ENCODE results near the gene CNOT6. TPM values are rescaled to one million over a fixed set of nuclear protein-coding genes. Genes with fewer than 3 reads are reported as not detected.

CNOT6 gene
- total RNA-seq, 4 donors from 2014 or later, result 14.0 to 21.0 (median 17.2) TPM

DNA sequence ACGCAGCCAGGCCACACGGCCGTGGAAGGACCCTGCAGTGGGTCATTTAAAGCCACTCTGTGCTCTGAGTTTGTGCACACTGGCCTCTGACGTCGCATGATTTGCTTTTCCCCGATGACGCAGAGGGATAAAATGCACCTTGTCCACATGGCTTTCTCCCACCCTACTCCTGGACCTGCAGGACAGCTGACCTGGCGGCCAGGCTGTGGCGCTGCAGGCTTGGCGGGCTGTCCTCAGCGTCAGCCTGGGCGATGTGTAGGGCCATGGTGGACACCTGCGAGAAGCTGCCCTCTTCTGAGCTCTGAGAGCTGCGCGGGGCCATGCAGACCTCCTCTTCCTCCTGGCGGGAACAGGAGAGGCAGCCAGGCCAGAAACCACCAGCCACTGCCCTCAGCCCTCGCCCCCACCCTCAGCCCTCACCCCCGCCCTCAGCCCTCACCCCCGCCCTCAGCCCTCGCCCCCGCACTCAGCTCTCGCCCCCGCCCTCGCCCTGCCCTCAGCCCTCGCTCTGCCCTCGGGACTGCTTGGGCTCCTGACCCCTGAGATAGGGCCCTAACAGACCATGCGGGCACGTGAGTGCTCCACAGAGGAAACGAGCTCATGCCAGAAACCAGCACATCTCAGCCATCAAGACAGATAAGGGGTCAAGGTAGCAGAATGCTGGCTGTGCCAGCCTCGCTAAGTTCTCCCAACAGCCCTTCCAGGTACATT lies 117.1 kb downstream of the CNOT6 start:
- intact Hi-C loops (cut with DNase I), result no loop called here
- H3K27ac ChIP-seq, result no peak overlapping the region
- peaks cover 0 to 2% of the 10 kb centered on the region in 2 donors for H3K36me3 ChIP-seq
- peaks cover 2 to 16% of the 10 kb centered on the region in 2 donors for H3K4me1 ChIP-seq
- H3K27me3 ChIP-seq, result no peaks in the 10 kb centered on the region
- H3K9me3 ChIP-seq, result no peaks in the 10 kb centered on the region
- no peak for DNase-seq
- TF ChIP-seq, protein P1, sequence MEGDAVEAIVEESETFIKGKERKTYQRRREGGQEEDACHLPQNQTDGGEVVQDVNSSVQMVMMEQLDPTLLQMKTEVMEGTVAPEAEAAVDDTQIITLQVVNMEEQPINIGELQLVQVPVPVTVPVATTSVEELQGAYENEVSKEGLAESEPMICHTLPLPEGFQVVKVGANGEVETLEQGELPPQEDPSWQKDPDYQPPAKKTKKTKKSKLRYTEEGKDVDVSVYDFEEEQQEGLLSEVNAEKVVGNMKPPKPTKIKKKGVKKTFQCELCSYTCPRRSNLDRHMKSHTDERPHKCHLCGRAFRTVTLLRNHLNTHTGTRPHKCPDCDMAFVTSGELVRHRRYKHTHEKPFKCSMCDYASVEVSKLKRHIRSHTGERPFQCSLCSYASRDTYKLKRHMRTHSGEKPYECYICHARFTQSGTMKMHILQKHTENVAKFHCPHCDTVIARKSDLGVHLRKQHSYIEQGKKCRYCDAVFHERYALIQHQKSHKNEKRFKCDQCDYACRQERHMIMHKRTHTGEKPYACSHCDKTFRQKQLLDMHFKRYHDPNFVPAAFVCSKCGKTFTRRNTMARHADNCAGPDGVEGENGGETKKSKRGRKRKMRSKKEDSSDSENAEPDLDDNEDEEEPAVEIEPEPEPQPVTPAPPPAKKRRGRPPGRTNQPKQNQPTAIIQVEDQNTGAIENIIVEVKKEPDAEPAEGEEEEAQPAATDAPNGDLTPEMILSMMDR (IDR thresholded peaks at IDR 0.05), result no peak
- TF ChIP-seq POLR2A (IDR thresholded peaks at IDR 0.05), result no peak
- 91 to 97% methylated on average over 24 to 29 of the region's 30 CpGs for WGBS, 2 donors
- H3K4me3 ChIP-seq (replicated peaks in 1 of 3), result no peak overlapping the region

DNA sequence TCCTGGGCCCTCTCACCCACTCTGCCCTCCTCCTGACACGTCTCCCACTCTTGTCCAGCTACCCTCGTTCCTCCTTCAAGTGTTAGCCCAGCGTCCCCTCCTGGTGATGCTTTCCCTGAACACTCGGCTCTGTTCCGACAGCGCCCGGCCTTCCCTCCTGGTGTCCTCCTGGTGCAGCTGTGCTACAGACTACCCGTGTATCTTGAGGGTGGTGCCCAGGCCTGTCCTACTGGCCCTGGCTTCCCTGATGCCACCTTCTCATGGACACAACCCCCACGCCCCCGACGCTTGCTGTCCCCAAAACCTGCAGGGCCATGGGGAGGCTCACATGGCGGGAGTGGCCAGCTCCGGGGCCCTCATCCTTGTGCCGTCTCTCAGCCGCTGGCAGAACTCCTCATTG lies 118.5 kb downstream of the CNOT6 start:
- WGBS, 2 donors, result 88 to 98% methylated on average over 13 to 15 of the region's 15 CpGs
- intact Hi-C loops (cut with DNase I), result no loop called here

DNA sequence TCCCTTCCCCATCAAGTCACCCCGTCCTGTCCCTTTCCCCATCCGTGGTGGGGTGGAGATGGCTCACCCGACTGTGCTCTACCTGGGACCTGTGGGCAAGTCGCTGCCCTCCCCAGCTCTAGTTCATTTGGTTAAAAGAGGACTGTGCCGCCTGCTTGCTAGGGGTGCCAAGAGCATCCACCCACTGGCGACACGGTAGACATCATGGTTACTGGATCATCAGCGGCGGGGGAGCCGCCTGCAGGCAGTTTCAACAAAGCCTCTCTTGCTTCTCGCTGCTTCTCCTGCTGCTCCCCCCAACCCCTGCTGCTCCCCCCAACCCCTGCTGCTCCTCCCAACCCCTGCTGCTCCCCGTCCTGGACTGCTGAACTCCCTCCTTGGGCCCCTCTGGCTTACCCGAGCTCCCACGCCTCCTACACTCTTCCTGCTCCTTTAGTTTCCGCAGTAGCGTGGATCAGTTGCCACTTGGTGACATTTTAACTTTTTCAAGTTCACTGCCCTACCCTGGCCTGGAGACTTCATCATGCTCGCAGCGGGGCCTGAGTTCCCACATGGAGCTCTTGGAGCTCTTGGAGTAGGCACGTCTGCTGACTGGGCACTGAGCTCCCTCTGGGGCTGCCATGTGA lies 119.1 kb downstream of the CNOT6 start:
- H3K27me3 ChIP-seq, result no peaks in the 10 kb centered on the region
- H3K36me3 ChIP-seq, result peaks cover 0 to 3% of the 10 kb centered on the region in 2 donors
- no peak for DNase-seq
- H3K4me1 ChIP-seq, result peaks cover 0 to 5% of the 10 kb centered on the region in 2 donors
- WGBS, 2 donors, result 86 to 94% methylated on average over 19 of the region's 19 CpGs
- H3K27ac ChIP-seq, result no peak overlapping the region
- no peaks in the 10 kb centered on the region for H3K9me3 ChIP-seq
- intact Hi-C loops (cut with DNase I), result no loop called here
- no peak for TF ChIP-seq POLR2A (IDR thresholded peaks at IDR 0.05)
- TF ChIP-seq, protein P1 (IDR thresholded peaks at IDR 0.05), result no peak
- H3K4me3 ChIP-seq (replicated peaks in 1 of 3), result no peak overlapping the region

More for the DNA sequence above, 118.5 kb downstream of the CNOT6 start:
- Histone ChIP-seq H3K36me3 (peaks cover 0 to 3% of the 10 kb centered on the region in 2 donors), H3K27ac (no peak overlapping the region), H3K4me1 (peaks cover 0 to 7% of the 10 kb centered on the region in 2 donors), H3K9me3 (no peaks in the 10 kb centered on the region), H3K27me3 (no peaks in the 10 kb centered on the region), H3K4me3 (replicated peaks in 1 of 3) (no peak overlapping the region)
- DNase-seq, result no peak
- TF ChIP-seq, protein P1 (IDR thresholded peaks at IDR 0.05), result no peak
- TF ChIP-seq POLR2A (IDR thresholded peaks at IDR 0.05), result no peak

DNA sequence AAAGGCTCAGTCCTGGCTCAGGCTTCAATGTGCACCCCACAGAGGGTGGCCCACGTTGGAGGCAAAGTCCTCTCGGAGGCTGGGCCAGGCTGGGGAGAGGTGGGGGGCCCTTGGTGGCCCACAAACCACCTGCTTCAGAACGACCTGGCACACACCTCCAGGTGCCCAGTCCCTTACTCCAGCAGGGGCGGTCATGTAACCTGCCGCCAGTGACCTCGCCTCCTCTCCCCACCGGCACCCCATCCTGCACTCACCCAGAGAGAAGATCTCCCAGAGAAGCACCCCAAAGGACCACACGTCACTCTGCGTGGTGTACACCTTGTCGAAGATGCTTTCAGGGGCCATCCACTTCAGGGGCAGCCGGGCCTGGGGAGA lies 119.6 kb downstream of the CNOT6 start:
- 85 to 87% methylated on average over 11 of the region's 11 CpGs for WGBS, 2 donors
- intact Hi-C loops (cut with DNase I), result no loop called here
- H3K4me1 ChIP-seq, result peaks cover 0 to 5% of the 10 kb centered on the region in 2 donors
- TF ChIP-seq, protein P1 (IDR thresholded peaks at IDR 0.05), result no peak
- TF ChIP-seq POLR2A (IDR thresholded peaks at IDR 0.05), result no peak
- DNase-seq, result no peak
- no peak overlapping the region for H3K4me3 ChIP-seq (replicated peaks in 1 of 3)
- peaks cover 0 to 3% of the 10 kb centered on the region in 2 donors for H3K36me3 ChIP-seq
- no peaks in the 10 kb centered on the region for H3K9me3 ChIP-seq
- H3K27ac ChIP-seq, result no peak overlapping the region
- H3K27me3 ChIP-seq, result no peaks in the 10 kb centered on the region

DNA sequence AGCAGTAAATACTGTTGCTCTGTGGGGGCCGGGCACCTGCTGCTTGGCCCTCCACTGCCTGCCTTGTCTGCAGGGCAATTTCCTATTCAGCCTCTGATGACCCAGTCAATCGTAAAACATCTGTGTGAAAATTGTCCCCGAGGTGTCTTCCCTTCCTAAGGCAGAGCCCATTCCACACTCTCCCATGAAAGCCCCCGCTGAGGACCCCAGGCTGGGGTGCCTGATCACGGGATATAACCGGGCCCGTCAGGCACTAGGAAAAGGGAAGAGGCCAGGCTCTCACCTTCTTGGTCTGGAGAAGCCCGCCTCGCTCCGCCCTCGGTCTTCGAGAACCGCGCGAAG lies 124.3 kb downstream of the CNOT6 start:
- no peak for DNase-seq
- 48 to 55% methylated on average over 4 to 14 of the region's 15 CpGs for WGBS, 2 donors
- Histone ChIP-seq H3K4me1 (peaks cover 0 to 6% of the 10 kb centered on the region in 2 donors), H3K9me3 (no peaks in the 10 kb centered on the region), H3K27me3 (no peaks in the 10 kb centered on the region), H3K36me3 (peaks cover 0 to 3% of the 10 kb centered on the region in 2 donors), H3K4me3 (replicated peaks in 1 of 3) (peak overlapping the region in 1 of 3 donors; percentile 23), H3K27ac (no peak overlapping the region)
- intact Hi-C loops (cut with DNase I), result no loop called here
- TF ChIP-seq, protein P1 (IDR thresholded peaks at IDR 0.05), result no peak
- TF ChIP-seq POLR2A (IDR thresholded peaks at IDR 0.05), result no peak

All from thyroid gland (tissue), 4 donors.